Smooth muscle cell (in vitro differentiated cells): ENCODE data around the gene ODF4. TPM values are rescaled to one million over a fixed set of nuclear protein-coding genes. Genes with fewer than 3 reads are reported as not detected.

Source experiments
- DNase-seq: peaks from one replicate; lab custom pipeline; 2025; ENCODE audit not compliant: unreplicated experiment; lab: John Stamatoyannopoulos, UW
- H2AFZ ChIP-seq: fragments of 200-600 bp; sonication (generic); 2 replicates; pipeline ENCODE4 v1.6.0; 2016; ENCODE audit warnings: antibody characterized with exemption, low read depth, mild to moderate bottlenecking
- H3F3A ChIP-seq: fragments of 200-600 bp; sonication (generic); 2 replicates; pipeline ENCODE4 v1.6.0; 2017; ENCODE audit warnings: antibody characterized with exemption, low read depth
- H3K27ac ChIP-seq: fragments of 200-600 bp; sonication (generic); 2 replicates; pipeline ENCODE4 v1.5.1; 2016; ENCODE audit warnings: low read depth, mild to moderate bottlenecking
- H3K27me3 ChIP-seq: fragments of 200-600 bp; sonication (generic); 2 replicates; pipeline ENCODE4 v1.6.1; 2016; ENCODE audit warnings: low read depth, mild to moderate bottlenecking
- H3K36me3 ChIP-seq: fragments of 200-600 bp; sonication (generic); 2 replicates; pipeline ENCODE4 v1.5.1; 2016; ENCODE audit warnings: low read depth
- H3K4me1 ChIP-seq: fragments of 200-600 bp; sonication (generic); 2 replicates; pipeline ENCODE4 v1.5.1; 2016; ENCODE audit warnings: low read depth
- H3K4me2 ChIP-seq: fragments of 200-600 bp; sonication (generic); 2 replicates; pipeline ENCODE4 v1.6.0; 2016; ENCODE audit warnings: mild to moderate bottlenecking
- H3K4me3 ChIP-seq: fragments of 200-600 bp; sonication (generic); 2 replicates; pipeline ENCODE4 v1.5.1; 2016; ENCODE audit warnings: mild to moderate bottlenecking
- H3K79me2 ChIP-seq: fragments of 200-600 bp; sonication (generic); 2 replicates; pipeline ENCODE4 v1.6.0; 2016; ENCODE audit warnings: low read depth, mild to moderate bottlenecking
- H3K9ac ChIP-seq: fragments of 200-600 bp; sonication (generic); 2 replicates; pipeline ENCODE4 v1.6.0; 2016; ENCODE audit warnings: low read depth
- H3K9me3 ChIP-seq: fragments of 200-600 bp; sonication (generic); replicated peaks from 2 replicates; pipeline ENCODE4 v1.5.1; 2016; ENCODE audit warnings: low read depth
- H4K20me1 ChIP-seq: fragments of 200-600 bp; sonication (generic); 2 replicates; pipeline ENCODE4 v1.6.0; 2016; ENCODE audit warnings: low read depth
- CTCF ChIP-seq: fragments of 200-600 bp; sonication (generic); IDR thresholded peaks from 2 replicates; pipeline ENCODE4 v1.5.1; 2017; ENCODE audit warnings: borderline replicate concordance, mild to moderate bottlenecking, antibody characterized with exemption; ENCODE audit not compliant: insufficient read depth, poor library complexity, severe bottlenecking
- WGBS: methylation state at CpG from one replicate; pipeline ENCODE4 v1.1.7; 2016; ENCODE audit warnings: low lambda C conversion rate; 5-methylcytosine and 5-hydroxymethylcytosine counted together
- polyA plus RNA-seq: library from polyadenylated mRNA; unstranded; fragments of >200 nt; fragmentation: Nextera tagmentation; extraction: Ambion mirVana; gene quantifications from 2 replicates; pipeline ENCODE4 v1.2.1, GENCODE V29; 2016
- total RNA-seq: library from RNA; depleted of rRNA; stranded (reverse); fragments of >200 nt; gene quantifications from 2 replicates; pipeline ENCODE4 v1.2.3, GENCODE V29; 2014

ODF4 gene
- total and polyA plus RNA-seq, 2 experiments from 2014 or later, result not detected

GRCh38 chr17:8318010-8318935 is 21.4 kb upstream of the ODF4 start:
- H3K27me3 ChIP-seq, result peaks cover 58% of the 10 kb centered on the region
- no peak overlapping the region for H3K4me2 ChIP-seq
- no peak overlapping the region for H3K4me3 ChIP-seq
- no peak overlapping the region for H3K9ac ChIP-seq
- no peaks in the 10 kb centered on the region for H3K36me3 ChIP-seq
- no peak overlapping the region for H2AFZ ChIP-seq
- no peaks in the 10 kb centered on the region for H3F3A ChIP-seq
- no peaks in the 10 kb centered on the region for H3K79me2 ChIP-seq
- no peaks in the 10 kb centered on the region for H4K20me1 ChIP-seq
- no peak for DNase-seq
- 89% methylated on average over 24 of the region's 24 CpGs for WGBS
- H3K4me1 ChIP-seq, result peaks cover 14% of the 10 kb centered on the region
- no peak overlapping the region for H3K27ac ChIP-seq
- no peak for TF ChIP-seq CTCF
- no peaks in the 10 kb centered on the region for H3K9me3 ChIP-seq

GRCh38 chr17:8320262-8320661 is 19.4 kb upstream of the ODF4 start:
- WGBS, result 96% methylated on average over 4 of the region's 4 CpGs
- TF ChIP-seq CTCF, result no peak
- H3K9me3 ChIP-seq, result no peaks in the 10 kb centered on the region
- H3K4me1 ChIP-seq, result peaks cover 7% of the 10 kb centered on the region
- H3K4me2 ChIP-seq, result no peak overlapping the region
- H3K36me3 ChIP-seq, result no peaks in the 10 kb centered on the region
- DNase-seq, result no peak
- H2AFZ ChIP-seq, result no peak overlapping the region
- peaks cover 38% of the 10 kb centered on the region for H3K27me3 ChIP-seq
- no peak overlapping the region for H3K9ac ChIP-seq
- no peaks in the 10 kb centered on the region for H4K20me1 ChIP-seq
- H3F3A ChIP-seq, result no peaks in the 10 kb centered on the region
- H3K4me3 ChIP-seq, result no peak overlapping the region
- H3K79me2 ChIP-seq, result no peaks in the 10 kb centered on the region
- no peak overlapping the region for H3K27ac ChIP-seq

- Histone ChIP-seq H2AFZ (no peak overlapping the region), H4K20me1 (no peaks in the 10 kb centered on the region), H3K9ac (no peak overlapping the region), H3K9me3 (no peaks in the 10 kb centered on the region), H3K4me2 (no peak overlapping the region), H3K4me1 (no peaks in the 10 kb centered on the region), H3F3A (no peaks in the 10 kb centered on the region), H3K4me3 (no peak overlapping the region), H3K36me3 (no peaks in the 10 kb centered on the region), H3K27ac (no peak overlapping the region), H3K79me2 (no peaks in the 10 kb centered on the region), H3K27me3 (peaks cover 31% of the 10 kb centered on the region)
- no peak for DNase-seq
- WGBS, result 82% methylated on average over 6 of the region's 6 CpGs
- no peak for TF ChIP-seq CTCF
Observed at GRCh38 chr17:8320990-8321389, 18.6 kb upstream of the ODF4 start.
